T-helper 1 cell (primary cell): Measurements from ENCODE around the gene PDE4D.
A peak's percentile ranks its signal among the peaks of the same experiment; 100 is the strongest.
"Not testable (repeated sequence)": the region's sequence is repeated elsewhere in the genome, so short reads cannot be mapped to it uniquely, and the experiment has no call there.

Experiments
- DNase-seq, 5 donors: peaks; one replicate each; pipeline ENCODE4 v3.0.0-alpha.2; 2012 to 2020

The PDE4D gene

GRCh38 chr5:58980890-58981289, 912.6 kb downstream of the PDE4D start:
- DNase-seq = no peak

GRCh38 chr5:58979090-58979489, 914.4 kb downstream of the PDE4D start:
- DNase-seq = no peak

GRCh38 chr5:58974601-58975000, 918.9 kb downstream of the PDE4D start:
- no peak for DNase-seq

GRCh38 chr5:58974083-58974482, 919.4 kb downstream of the PDE4D start:
- DNase-seq = no peak

GRCh38 chr5:58972301-58972700, 921.2 kb downstream of the PDE4D start:
- DNase-seq = no peak

GRCh38 chr5:58970766-58971165, 922.8 kb downstream of the PDE4D start:
- DNase-seq = no peak

- no peak for DNase-seq
These were observed 923.7 kb downstream of the PDE4D start for GRCh38 chr5:58969795-58970194.

GRCh38 chr5:58969253-58969652, 924.3 kb downstream of the PDE4D start:
- DNase-seq = no peak

GRCh38 chr5:58968350-58968749, 925.2 kb downstream of the PDE4D start:
- DNase-seq = no peak

- DNase-seq = no peak
These were observed 925.8 kb downstream of the PDE4D start for GRCh38 chr5:58967597-58968281.

GRCh38 chr5:58965677-58966414, 927.7 kb downstream of the PDE4D start:
- DNase-seq = peak in 1 of 5 donors; percentile 11

- DNase-seq = no peak
These were observed 929.7 kb downstream of the PDE4D start for GRCh38 chr5:58963821-58964220.

GRCh38 chr5:58963361-58963760, 930.2 kb downstream of the PDE4D start:
- no peak for DNase-seq

GRCh38 chr5:58961631-58962280, 931.8 kb downstream of the PDE4D start:
- DNase-seq = no peak

GRCh38 chr5:58958701-58959100, 934.8 kb downstream of the PDE4D start:
- DNase-seq = no peak

GRCh38 chr5:58953218-58953617, 940.3 kb downstream of the PDE4D start:
- not testable (repeated sequence) for DNase-seq

- DNase-seq = no peak
These were observed 943.3 kb downstream of the PDE4D start for GRCh38 chr5:58950224-58950623.

GRCh38 chr5:58946230-58946629, 947.3 kb downstream of the PDE4D start:
- DNase-seq = no peak

- no peak for DNase-seq
These were observed 949.3 kb downstream of the PDE4D start for GRCh38 chr5:58944221-58944620.

- DNase-seq = no peak
These were observed 953.1 kb downstream of the PDE4D start for GRCh38 chr5:58940446-58940845.

GRCh38 chr5:58939664-58940063, 953.9 kb downstream of the PDE4D start:
- no peak for DNase-seq

- DNase-seq = peak in 1 of 5 donors; percentile 60
These were observed 954.7 kb downstream of the PDE4D start for GRCh38 chr5:58938563-58939424.
